Cardiac septum (tissue), 1 donor: ENCODE measurements around the gene ADIPOR1. TPM values are rescaled to one million over a fixed set of nuclear protein-coding genes. Genes with fewer than 3 reads are reported as not detected.
"Not testable (repeated sequence)": the region's sequence is repeated elsewhere in the genome, so short reads cannot be mapped to it uniquely, and the experiment has no call there.

Experiments
- DNase-seq: peaks from one replicate; pipeline ENCODE4 v3.0.0-alpha.2; 2020; ENCODE audit warnings: low spot score
- intact Hi-C: fragments of 100-400 bp; cut with DNase I; formaldehyde crosslinking; loops from one replicate; pipeline ENCODE4 v1.14.0; 2022
- total RNA-seq: library from RNA; stranded (reverse); fragmentation: NEBNext Ultra II Directional; extraction: Animal tissue kit (Norgen Biotek cat#: 25700); gene quantifications from one replicate; pipeline ENCODE4 v1.2.1, GENCODE V29; 2021
- donor health status: DM: no; HTN: no; CAD: no.

The ADIPOR1 gene
- total RNA-seq, 1 donor from 2014 or later = 89.5 TPM

DNA sequence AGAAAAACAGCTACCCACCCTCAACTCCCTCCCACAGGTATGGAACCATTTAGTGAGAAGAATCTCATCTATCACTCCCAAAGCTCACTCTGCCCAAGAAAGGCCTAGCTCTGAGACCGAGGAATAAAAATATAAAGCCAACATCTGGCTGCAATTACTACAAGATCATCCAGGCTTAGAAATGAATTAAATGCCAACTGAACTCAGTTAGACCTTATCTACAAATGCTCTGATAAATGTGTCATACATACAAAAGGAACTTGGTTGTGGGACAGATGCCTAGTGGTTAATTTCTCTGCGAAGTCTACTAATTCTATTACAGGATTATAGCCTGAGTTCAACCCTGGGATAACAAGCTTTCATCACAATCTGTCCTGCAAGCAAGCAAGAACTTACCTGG, 6.7 kb downstream of the ADIPOR1 start:
- intact Hi-C loops = no loop called here
- DNase-seq = no peak

- intact Hi-C loops = no loop called here
Measured at GRCh38 chr1:202945483-202945882, 12.6 kb downstream of the ADIPOR1 start.

GRCh38 chr1:202944438-202944921, 13.6 kb downstream of the ADIPOR1 start:
- intact Hi-C loops = no loop called here
- no peak for DNase-seq

More at GRCh38 chr1:202945483-202945882, 12.6 kb downstream of the ADIPOR1 start:
- no peak for DNase-seq

GRCh38 chr1:202942426-202942825, 15.7 kb downstream of the ADIPOR1 start:
- DNase-seq = no peak
- intact Hi-C loops = no loop called here

- no peak for DNase-seq
- intact Hi-C loops = no loop called here
Measured at GRCh38 chr1:202941372-202941771, 16.7 kb downstream of the ADIPOR1 start.

- no peak for DNase-seq
- intact Hi-C loops = no loop called here
Measured at GRCh38 chr1:202940561-202940960, 17.6 kb downstream of the ADIPOR1 start.

DNA sequence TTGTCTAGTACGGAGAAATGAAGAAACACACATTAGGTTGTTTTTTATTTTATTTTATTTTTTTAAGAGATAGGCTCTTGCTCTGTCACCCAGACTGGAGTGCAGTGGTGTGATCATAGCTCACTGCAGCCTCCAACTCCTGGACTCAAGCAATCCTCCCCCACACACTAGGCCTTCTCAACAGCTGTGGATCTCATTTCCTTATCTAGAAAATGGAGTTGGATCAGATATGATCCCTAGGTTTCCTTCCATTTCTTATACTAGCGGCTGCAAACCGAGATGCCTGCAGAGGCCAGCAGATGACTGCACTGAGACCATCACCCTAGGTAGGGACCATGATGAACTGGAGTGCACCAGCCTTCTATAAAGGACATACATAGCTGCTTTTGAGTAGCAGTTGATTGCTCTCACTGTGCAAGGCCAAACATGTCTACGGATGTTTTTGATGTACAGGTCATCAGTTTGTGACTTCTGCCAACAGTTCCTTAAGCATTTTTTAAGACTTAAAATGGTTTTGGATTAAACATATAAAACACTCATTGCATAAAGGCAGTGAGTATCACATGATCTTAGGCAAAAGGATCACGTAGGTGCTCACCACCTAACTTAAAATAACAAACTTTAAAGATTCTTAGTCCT, 19.7 kb downstream of the ADIPOR1 start:
- intact Hi-C loops = no loop called here
- no peak for DNase-seq

DNA sequence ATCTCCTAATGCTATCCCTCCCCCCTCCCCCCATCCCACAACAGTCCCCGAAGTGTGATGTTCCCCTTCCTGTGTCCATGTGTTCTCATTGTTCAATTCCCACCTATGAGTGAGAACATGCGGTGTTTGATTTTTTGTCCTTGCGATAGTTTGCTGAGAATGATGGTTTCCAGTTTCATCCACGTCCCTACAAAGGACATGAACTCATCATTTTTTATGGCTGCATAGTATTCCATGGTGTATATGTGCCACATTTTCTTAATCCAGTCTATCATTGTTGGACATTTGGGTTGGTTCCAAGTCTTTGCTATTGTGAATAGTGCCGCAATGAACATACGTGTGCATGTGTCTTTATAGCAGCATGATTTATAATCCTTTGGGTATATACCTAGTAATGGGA, 21.7 kb downstream of the ADIPOR1 start:
- DNase-seq, intact Hi-C loops: not testable (repeated sequence)

GRCh38 chr1:202935844-202936243, 22.3 kb downstream of the ADIPOR1 start:
- no peak for DNase-seq
- intact Hi-C loops = no loop called here

DNA sequence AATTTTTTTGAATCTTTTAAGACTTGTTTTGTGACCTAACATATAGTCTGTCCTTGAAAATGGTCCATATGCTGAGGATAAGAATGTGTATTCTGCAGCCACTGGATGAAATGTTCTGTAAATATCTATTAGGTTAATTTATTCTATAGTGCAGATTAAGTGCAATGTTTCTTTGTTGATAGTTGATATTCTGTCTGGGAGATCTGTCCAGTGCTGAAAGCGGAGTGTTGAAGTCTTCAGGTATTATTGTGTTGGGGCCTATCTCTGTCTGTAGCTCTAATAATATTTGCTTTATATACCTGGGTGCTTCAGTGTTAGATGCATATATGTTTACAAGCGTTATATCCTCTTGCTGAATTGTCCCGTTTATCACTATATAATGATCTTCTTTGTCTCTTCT, 23.4 kb downstream of the ADIPOR1 start:
- DNase-seq = no peak
- intact Hi-C loops = no loop called here

- no peak for DNase-seq
- intact Hi-C loops = no loop called here
Measured at GRCh38 chr1:202932476-202932875, 25.6 kb downstream of the ADIPOR1 start.

DNA sequence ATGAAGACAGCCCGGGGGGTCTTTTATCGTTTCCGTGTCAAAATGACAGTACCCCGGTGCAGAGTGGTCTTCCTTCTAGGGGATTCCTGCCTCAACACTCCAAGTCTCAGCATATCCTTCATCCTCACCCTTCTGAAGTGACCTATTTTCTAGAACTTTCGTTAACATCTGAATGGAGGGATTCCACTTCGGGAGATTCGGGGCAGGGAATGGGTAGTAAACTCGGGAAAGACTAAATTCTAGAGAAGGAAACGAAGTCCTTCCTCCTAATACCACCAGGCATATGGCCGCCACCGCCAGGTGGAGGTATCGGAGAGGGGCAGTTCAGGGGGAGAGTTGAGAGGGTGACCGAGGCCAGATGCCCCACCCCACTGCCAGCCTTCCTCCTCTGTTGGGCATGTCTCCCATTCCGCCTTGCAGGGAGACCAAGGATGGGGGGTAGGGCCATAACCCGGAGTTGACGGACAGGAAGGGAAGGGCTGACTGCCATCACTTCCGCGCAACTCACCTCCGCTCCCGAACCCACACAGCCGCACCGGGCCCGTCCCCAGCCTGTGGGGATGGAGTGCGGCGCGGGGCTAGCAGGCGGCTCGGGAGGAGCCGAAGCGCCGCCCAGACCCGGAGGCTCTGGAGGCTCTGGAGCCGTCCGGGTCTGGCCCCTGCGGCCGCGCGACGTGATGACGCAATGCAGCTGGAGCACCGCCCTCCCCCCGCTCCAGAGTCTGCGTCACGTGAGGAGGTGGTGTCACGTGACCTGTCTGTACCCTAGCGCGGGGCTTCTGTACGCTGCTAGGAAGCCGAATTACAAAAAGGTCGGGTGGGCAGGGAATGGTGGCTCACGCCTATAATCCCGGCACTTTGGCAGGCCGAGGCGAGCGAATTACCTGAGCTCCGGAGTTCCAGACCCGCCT, 31.3 kb downstream of the ADIPOR1 start, which contains the start of gene KLHL12:
KLHL12 (minus strand) TSS at position 654 of the 911 bp plus-strand sequence. CDS start 2,072 bp downstream, outside the sequence.
- intact Hi-C loops = loop anchor here (1.0 to 5.0 kb wide), 4 partner anchors 31 to 72 kb away; partner anchors contain the start of genes ADIPOR1 and RABIF
- DNase-seq = peak; percentile 98

- intact Hi-C loops = no loop called here
- no peak for DNase-seq
Measured at GRCh38 chr1:202923533-202923932, 34.6 kb downstream of the ADIPOR1 start.

DNA sequence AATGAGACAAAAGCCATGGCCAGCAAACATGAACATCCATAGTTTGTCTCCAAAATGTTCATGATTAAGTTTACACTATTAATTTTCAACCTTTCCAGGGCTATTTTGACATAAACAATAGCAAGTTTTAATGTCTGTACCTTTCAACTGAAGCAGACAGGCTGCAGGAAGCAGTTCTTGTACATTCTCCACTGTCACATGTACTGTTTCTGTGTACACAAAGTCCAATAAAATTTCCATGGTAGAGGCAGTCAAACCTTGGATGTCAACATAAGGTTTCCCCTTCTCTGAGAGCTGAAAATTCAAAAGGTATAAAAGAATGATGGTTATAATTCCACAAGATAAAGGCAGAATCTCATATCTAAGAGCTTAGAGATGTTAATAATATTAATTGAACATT, 38.5 kb downstream of the ADIPOR1 start:
- intact Hi-C loops = no loop called here
- DNase-seq = no peak

DNA sequence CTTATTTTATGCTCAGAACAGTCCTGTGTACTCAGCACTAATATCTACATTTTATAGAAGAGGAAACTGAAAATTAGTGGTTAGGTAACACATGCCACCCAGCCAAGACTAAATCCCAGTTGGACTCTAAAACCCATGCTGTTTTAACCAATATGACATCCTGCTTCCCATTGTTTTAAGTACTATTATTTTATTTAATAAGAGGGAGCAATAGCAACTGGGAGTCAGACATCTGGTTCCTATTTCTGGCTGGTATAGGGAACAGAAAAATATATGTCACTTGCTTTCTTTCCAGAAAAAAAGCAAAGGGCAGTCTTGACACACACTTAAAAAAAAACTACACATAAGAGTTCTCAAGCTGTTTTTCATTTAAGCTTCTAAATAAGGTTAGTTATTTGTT, 43.0 kb downstream of the ADIPOR1 start:
- no peak for DNase-seq
- intact Hi-C loops = no loop called here

- DNase-seq, intact Hi-C loops: not testable (repeated sequence)
Measured at GRCh38 chr1:202912476-202912875, 45.6 kb downstream of the ADIPOR1 start.

DNA sequence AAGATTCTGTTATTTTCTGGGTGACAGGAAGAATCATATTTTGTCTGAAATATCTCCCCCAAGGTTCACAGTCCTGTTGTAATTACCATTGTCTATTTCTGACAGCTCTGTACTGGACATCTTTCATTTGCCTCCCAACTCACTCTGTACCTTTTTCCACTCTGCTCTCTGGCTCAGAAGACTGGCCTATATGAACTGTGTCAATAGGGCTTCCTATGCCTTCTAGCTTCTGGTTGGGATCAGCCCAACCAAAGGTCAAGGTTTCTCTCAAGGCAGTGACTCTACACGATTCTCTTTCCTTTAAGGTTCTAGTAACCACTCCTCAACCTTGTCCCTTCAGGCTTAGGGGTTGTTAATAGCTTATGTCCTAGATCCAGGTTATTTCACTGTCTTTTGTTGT, 48.6 kb downstream of the ADIPOR1 start:
- intact Hi-C loops = no loop called here
- DNase-seq = no peak

- no peak for DNase-seq
- intact Hi-C loops = no loop called here
Measured at GRCh38 chr1:202908998-202909397, 49.1 kb downstream of the ADIPOR1 start.

- DNase-seq = no peak
- intact Hi-C loops = no loop called here
Measured at GRCh38 chr1:202905331-202905730, 52.8 kb downstream of the ADIPOR1 start.

GRCh38 chr1:202903808-202904207, 54.3 kb downstream of the ADIPOR1 start:
- DNase-seq = not testable (repeated sequence)

GRCh38 chr1:202901555-202901954, 56.6 kb downstream of the ADIPOR1 start:
- intact Hi-C loops = no loop called here
- DNase-seq = no peak

More at GRCh38 chr1:202903808-202904207, 54.3 kb downstream of the ADIPOR1 start:
- intact Hi-C loops = not testable (repeated sequence)
